UCSD-AML1 (cell line): ENCODE measurements around the gene PRAMEF2.
"Not testable (repeated sequence)": the region's sequence is repeated elsewhere in the genome, so short reads cannot be mapped to it uniquely, and the experiment has no call there.

Experiments used
- DNase-seq: peaks from one replicate; lab custom pipeline; 2025; ENCODE audit not compliant: unreplicated experiment; lab: John Stamatoyannopoulos, UW

The PRAMEF2 gene

DNA sequence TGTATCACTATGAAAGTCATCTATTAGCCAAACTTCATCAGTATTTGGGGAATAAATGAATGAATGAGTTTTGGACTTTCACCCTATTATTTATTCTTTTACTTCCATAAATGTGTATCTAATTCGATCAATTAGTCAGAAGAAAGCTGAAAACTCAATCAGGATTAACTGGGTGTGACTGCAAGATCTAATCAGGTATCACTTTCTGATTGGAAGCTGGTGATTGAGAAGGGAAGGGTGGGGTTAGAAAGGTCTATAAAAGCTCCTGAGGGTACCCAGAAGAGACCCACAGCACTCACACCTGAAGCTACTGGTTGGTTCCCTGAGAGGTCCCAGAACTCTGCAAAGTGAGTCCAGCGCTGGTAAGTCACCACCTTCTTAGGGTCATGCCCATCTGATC lies at the start of gene PRAMEF2:
TSS of gene PRAMEF2 (plus strand) at position 301 of the 400 bp plus-strand sequence. CDS start 1,924 bp downstream, outside the sequence.
- DNase-seq: not testable (repeated sequence)

- DNase-seq: no peak
Observed at GRCh38 chr1:12809933-12810332, 47.0 kb upstream of the PRAMEF2 start.

DNA sequence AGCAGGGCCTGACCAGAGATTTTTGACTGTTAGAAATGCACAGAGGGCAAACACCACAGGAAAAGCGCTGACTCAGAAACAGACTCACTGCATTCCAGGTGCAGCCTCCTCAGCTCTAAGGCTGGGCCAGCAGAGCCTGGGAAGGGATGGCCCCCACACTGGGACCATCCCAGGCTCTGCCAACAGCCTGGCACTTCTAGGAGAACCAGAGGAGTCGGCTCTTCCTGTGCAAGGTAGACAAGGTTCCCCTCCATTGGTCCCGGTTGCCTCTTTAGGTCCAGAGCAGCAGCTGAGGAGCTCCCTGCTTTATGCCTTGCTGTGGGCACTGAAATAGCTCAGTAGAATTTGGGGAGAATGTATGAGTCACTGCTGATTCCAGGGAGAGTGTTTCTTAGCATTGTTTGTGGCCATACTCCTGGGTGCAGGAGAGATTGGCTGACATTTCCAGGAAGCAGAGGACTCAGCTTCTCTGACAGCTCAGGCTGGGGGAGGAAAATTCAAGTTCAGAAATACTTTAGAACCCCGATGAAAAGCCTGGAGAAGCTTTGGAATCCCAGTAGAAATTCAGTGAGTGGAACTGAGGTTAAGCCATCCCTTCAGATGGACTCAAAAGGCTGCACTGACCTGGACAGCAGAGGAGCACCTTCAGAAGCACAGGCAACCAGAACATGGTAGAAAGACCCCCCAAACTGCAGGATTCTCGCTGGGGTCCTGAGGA lies 46.0 kb upstream of the PRAMEF2 start:
- no peak for DNase-seq

DNA sequence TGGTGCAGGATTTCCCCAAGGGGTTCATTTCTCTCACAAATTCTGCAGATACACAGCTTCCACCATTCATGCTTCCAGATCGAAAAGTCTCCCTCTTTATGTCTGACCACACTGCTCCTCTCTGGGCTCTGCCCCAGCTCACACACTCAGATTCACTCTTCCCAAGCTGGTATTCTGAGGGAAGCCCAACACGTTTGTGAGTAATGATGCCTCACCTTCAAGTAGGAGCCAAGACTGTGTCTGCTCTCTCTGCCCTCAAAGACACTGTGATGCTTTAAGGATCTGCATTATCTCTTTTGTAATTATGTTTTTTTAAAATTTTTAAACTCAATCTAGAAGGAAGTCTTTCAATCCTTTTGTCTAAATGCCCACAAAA lies 45.5 kb upstream of the PRAMEF2 start:
- no peak for DNase-seq

GRCh38 chr1:12819061-12819460 lies 37.8 kb upstream of the PRAMEF2 start:
- DNase-seq: not testable (repeated sequence)

- not testable (repeated sequence) for DNase-seq
Observed at GRCh38 chr1:12831310-12831709, 25.6 kb upstream of the PRAMEF2 start, which contains the start of gene PRAMEF11. PRAMEF11 (minus strand) TSS chr1:12831410; CDS start chr1:12828789, 2,621 bp downstream.

- DNase-seq: not testable (repeated sequence)
Observed at GRCh38 chr1:12833251-12833650, 23.6 kb upstream of the PRAMEF2 start.

GRCh38 chr1:12848620-12849019 lies 8.3 kb upstream of the PRAMEF2 start, which contains the start of gene HNRNPCL1:
HNRNPCL1 (minus strand) TSS chr1:12848720; CDS start chr1:12848289, 431 bp downstream.
- not testable (repeated sequence) for DNase-seq

GRCh38 chr1:12851779-12852178 lies 5.1 kb upstream of the PRAMEF2 start:
- DNase-seq: no peak

DNA sequence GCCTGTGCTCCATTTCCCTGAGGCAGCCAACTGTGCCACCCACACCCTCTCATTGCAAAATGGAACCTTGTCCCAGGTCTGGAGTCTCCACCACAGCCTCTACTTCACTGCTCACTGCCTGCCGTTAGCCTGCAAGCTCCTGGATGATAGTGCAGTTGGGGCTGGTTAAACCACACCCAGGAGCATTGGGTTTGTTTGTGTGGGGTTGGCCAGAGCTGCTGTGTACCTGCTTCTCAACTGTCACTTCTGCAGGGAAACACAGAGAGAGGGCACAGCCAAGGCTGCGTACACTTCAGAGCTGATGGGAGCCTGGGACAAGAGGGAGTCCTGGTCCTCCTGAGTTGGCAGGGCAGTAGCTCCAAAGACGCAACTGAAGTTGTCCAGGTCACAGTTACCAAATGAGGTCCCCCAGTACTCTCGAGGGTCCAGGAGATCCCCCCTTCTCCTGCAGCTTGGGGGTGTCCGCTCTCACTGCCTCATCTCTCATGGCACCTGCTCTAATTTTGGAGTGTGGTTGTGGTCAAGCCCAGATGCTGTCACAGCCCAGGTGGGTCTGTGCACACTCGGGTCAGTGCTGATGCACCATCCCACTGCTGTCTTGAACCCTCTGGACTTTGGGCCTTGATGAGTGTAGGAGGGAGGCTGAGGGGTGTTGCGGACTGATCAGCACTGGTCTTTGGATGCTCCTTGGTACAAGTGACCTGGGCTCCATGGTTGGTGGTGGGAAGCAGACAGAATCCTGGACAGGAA lies 6.4 kb downstream of the PRAMEF2 start:
- DNase-seq: not testable (repeated sequence)

DNA sequence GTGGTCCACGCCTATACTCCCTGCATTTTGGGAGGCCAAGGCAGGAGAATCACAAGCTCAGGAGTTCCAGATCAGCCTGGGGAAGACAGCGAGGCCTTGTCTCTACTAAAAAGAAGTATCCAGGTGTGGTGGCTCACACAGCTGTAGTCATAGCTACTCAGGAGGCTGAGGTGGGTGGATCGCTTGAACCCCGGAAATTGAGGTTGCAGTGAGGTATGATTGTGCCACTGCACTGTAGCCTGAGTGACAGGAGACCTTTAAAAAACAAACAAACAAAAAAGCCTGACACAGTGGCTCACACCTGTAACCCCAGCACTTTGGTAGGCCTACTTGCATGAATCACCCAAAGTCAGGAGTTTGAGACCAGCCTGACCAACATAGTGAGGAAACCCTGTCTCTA lies 21.6 kb downstream of the PRAMEF2 start:
- not testable (repeated sequence) for DNase-seq

- not testable (repeated sequence) for DNase-seq
Observed at GRCh38 chr1:12886101-12886500, 29.2 kb downstream of the PRAMEF2 start, which contains the start of gene PRAMEF4. PRAMEF4 (minus strand) TSS chr1:12886201; CDS start chr1:12883394, 2,807 bp downstream.

DNA sequence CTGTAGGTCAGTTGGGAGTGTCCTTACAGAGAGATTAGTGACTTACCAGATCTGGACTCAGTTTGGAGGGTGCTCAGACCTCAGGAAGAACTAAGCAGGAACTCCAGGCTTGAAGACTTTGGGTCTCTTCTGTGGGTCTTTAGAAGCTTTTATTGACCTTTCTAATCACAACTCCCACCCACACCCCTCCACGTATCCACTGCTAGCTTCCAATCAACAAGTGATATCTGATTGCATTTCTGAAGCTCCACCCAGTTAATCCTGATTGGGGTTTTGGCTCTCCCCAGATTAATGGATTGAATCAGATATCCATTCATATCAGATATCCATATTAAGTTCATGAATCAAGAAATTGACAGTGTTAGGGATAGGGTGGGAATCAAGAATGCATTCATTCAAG lies 41.3 kb downstream of the PRAMEF2 start, which contains the start of gene PRAMEF10:
TSS of gene PRAMEF10 (minus strand) at position 101 of the 400 bp plus-strand sequence. CDS start 2,423 bp downstream, outside the sequence.
- not testable (repeated sequence) for DNase-seq

- not testable (repeated sequence) for DNase-seq
Observed at GRCh38 chr1:12899186-12899585, 42.3 kb downstream of the PRAMEF2 start.

DNA sequence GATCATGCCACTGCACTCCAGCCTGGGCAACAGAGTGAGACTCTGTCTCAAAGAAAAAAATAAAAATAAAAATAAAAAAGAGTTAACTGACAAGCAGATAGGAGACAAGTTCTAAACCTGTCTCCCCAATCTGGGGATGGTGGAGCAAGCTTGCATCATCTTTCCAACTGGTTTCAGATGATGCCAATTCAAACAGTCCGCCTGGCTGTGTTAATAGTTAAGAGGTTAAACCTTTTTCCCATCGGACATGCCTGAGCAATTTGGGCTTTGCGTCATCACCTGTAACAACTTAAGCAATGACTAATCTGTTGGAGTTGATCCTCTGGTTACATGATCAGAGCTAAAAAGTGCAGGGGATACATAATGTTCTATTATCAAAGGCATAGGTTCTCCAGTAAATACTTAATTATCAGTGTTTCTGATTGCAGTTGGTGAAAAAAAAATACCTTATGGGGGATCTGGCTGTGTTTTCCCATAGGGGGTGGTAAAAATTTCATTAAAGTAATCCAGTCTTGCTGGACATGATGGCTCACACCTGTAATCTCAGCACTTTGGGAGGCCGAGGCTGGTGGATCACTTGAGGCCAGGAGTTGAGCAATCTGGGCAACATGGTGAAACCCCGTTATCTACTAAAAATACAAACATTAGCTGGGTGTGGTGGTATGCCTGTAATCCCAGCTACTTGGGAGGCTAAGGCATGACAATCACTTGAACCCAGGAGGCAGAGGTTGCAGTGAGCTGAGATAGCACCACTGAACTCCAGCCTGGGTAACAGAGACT lies 47.1 kb downstream of the PRAMEF2 start:
- DNase-seq: not testable (repeated sequence)
